GM21723 (cell line): ENCODE data around the gene SMC4.
"Not testable (repeated sequence)": the region's sequence is repeated elsewhere in the genome, so short reads cannot be mapped to it uniquely, and the experiment has no call there.

Experiments
- ATAC-seq: cut with Tn5 transposase; IDR thresholded peaks from one replicate; pipeline ENCODE4 v1.9.1; 2021; ENCODE audit warnings: mild to moderate bottlenecking, moderate library complexity; ENCODE audit not compliant: unreplicated experiment

Gene SMC4

GRCh38 chr3:160444411-160444810 lies 45.0 kb downstream of the SMC4 start:
- ATAC-seq, result no peak

- ATAC-seq, result no peak
Measured at GRCh38 chr3:160445854-160446253, 46.4 kb downstream of the SMC4 start.

GRCh38 chr3:160446522-160447056 lies 47.1 kb downstream of the SMC4 start:
- ATAC-seq, result no peak

GRCh38 chr3:160447544-160447943 lies 48.1 kb downstream of the SMC4 start:
- ATAC-seq, result no peak

GRCh38 chr3:160448845-160449635 lies 49.6 kb downstream of the SMC4 start:
- ATAC-seq, result peak; percentile 49

- peak; percentile 96 for ATAC-seq
Measured at GRCh38 chr3:160449636-160450598, 50.5 kb downstream of the SMC4 start, which contains the start of gene TRIM59. Gene TRIM59 (minus strand): TSS chr3:160449786. CDS start chr3:160439183, 10,603 bp downstream.

- ATAC-seq, result no peak
Measured at GRCh38 chr3:160450846-160451245, 51.4 kb downstream of the SMC4 start.

GRCh38 chr3:160451602-160452001 lies 52.2 kb downstream of the SMC4 start:
- no peak for ATAC-seq

GRCh38 chr3:160452251-160452650 lies 52.8 kb downstream of the SMC4 start:
- not testable (repeated sequence) for ATAC-seq

GRCh38 chr3:160454995-160455394 lies 55.5 kb downstream of the SMC4 start:
- ATAC-seq, result no peak

- no peak for ATAC-seq
Measured at GRCh38 chr3:160455846-160456245, 56.4 kb downstream of the SMC4 start.

GRCh38 chr3:160458151-160458550 lies 58.7 kb downstream of the SMC4 start:
- no peak for ATAC-seq

GRCh38 chr3:160459450-160459970 lies 60.1 kb downstream of the SMC4 start:
- ATAC-seq, result no peak

GRCh38 chr3:160460033-160460432 lies 60.6 kb downstream of the SMC4 start:
- no peak for ATAC-seq

GRCh38 chr3:160464321-160464720 lies 64.9 kb downstream of the SMC4 start:
- no peak for ATAC-seq

- no peak for ATAC-seq
Measured at GRCh38 chr3:160464971-160465370, 65.5 kb downstream of the SMC4 start.

GRCh38 chr3:160470181-160470580 lies 70.7 kb downstream of the SMC4 start:
- no peak for ATAC-seq

- no peak for ATAC-seq
Measured at GRCh38 chr3:160471892-160472291, 72.4 kb downstream of the SMC4 start.

GRCh38 chr3:160472344-160472743 lies 72.9 kb downstream of the SMC4 start:
- no peak for ATAC-seq

- no peak for ATAC-seq
Measured at GRCh38 chr3:160473221-160473620, 73.8 kb downstream of the SMC4 start.

- no peak for ATAC-seq
Measured at GRCh38 chr3:160473978-160474377, 74.5 kb downstream of the SMC4 start.
